Endothelial cell (in vitro differentiated cells): ENCODE measurements around the gene AGTPBP1. TPM values are rescaled to one million over a fixed set of nuclear protein-coding genes. Genes with fewer than 3 reads are reported as not detected.

Source experiments
- DNase-seq: peaks from one replicate; pipeline ENCODE4 v3.0.0; 2021; ENCODE audit warnings: low spot score
- H3K27ac Mint-ChIP-seq: one replicate; pipeline ENCODE4 v1.8.0; 2021; ENCODE audit warnings: mixed read lengths, inconsistent platforms; ENCODE audit not compliant: unreplicated experiment
- H3K27me3 Mint-ChIP-seq: one replicate; pipeline ENCODE4 v1.8.0; 2021; ENCODE audit warnings: mild to moderate bottlenecking, moderate library complexity, mixed read lengths, inconsistent platforms; ENCODE audit not compliant: unreplicated experiment
- H3K36me3 Mint-ChIP-seq: one replicate; pipeline ENCODE4 v1.8.0; 2021; ENCODE audit warnings: mild to moderate bottlenecking, low read depth, mixed read lengths, inconsistent platforms; ENCODE audit not compliant: unreplicated experiment
- H3K4me1 Mint-ChIP-seq: one replicate; pipeline ENCODE4 v1.8.0; 2021; ENCODE audit warnings: mild to moderate bottlenecking, mixed read lengths, inconsistent platforms; ENCODE audit not compliant: unreplicated experiment
- H3K4me3 Mint-ChIP-seq: one replicate; pipeline ENCODE4 v1.8.0; 2021; ENCODE audit warnings: mild to moderate bottlenecking, mixed read lengths, inconsistent platforms; ENCODE audit not compliant: unreplicated experiment
- H3K9me3 Mint-ChIP-seq: one replicate; pipeline ENCODE4 v1.8.0; 2021; ENCODE audit warnings: mixed read lengths, inconsistent platforms; ENCODE audit not compliant: unreplicated experiment
- total RNA-seq: library from RNA; stranded (reverse); fragmentation: NEBNext Ultra II Directional; extraction: Animal tissue kit (Norgen Biotek cat#: 25700); gene quantifications from one replicate; pipeline ENCODE4 v1.2.1, GENCODE V29; 2021; ENCODE audit not compliant: unreplicated experiment
- TF ChIP-seq, protein P1 (sequence below): fragments of 200-600 bp; sonication (generic); IDR thresholded peaks from one replicate; pipeline ENCODE4 v1.5.0; 2021; ENCODE audit warnings: antibody characterized with exemption; ENCODE audit not compliant: unreplicated experiment

Gene AGTPBP1
- total RNA-seq, 1 donor from 2014 or later: 48.9 TPM

DNA sequence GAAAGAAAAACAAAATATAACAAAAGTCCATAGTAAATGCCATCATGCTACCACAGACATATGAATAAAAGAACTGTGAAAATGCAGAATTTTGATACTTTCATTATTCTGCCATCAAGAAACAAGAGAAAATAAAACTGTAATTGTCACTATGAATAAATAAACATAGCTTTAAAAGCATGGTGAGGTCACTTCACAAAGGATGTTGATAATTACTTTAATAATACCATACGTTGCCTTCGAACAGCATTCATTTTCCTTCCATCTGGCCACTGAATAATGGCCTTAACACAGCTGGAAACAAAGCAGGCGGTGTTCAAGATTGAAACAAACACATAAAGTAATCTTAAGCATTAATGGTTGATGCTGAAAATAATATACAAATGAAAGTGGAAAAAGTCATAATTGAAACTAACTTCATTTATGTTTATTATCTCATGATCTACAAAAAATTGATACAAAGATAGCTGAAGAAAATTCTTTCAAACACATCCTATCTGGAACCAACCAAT lies 102.0 kb downstream of the AGTPBP1 start:
- Mint-ChIP-seq H3K4me3 (no peak overlapping the region), H3K27ac (no peak overlapping the region), H3K36me3 (peaks cover 8% of the 10 kb centered on the region), H3K9me3 (no peaks in the 10 kb centered on the region), H3K27me3 (peaks cover 2% of the 10 kb centered on the region), H3K4me1 (peaks cover 3% of the 10 kb centered on the region)
- DNase-seq: no peak
- TF ChIP-seq, protein P1, sequence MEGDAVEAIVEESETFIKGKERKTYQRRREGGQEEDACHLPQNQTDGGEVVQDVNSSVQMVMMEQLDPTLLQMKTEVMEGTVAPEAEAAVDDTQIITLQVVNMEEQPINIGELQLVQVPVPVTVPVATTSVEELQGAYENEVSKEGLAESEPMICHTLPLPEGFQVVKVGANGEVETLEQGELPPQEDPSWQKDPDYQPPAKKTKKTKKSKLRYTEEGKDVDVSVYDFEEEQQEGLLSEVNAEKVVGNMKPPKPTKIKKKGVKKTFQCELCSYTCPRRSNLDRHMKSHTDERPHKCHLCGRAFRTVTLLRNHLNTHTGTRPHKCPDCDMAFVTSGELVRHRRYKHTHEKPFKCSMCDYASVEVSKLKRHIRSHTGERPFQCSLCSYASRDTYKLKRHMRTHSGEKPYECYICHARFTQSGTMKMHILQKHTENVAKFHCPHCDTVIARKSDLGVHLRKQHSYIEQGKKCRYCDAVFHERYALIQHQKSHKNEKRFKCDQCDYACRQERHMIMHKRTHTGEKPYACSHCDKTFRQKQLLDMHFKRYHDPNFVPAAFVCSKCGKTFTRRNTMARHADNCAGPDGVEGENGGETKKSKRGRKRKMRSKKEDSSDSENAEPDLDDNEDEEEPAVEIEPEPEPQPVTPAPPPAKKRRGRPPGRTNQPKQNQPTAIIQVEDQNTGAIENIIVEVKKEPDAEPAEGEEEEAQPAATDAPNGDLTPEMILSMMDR: no peak

DNA sequence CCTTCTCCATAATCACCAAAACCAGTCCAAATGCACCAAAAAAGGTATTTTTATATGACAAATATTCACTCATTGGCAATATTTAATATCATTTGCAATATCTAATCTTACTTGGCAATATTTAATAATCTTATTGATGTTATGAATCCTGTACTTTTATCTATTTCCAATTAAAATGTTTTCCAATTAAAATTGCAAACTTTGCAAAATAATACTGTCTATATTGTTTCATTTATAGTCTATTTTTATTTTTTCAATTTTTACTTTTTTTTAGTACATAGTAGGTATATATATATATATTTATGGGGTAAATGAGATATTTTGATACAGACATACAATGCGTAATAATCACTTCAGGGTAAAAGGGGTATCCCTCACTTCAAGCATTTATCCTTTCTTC lies 109.9 kb downstream of the AGTPBP1 start:
- DNase-seq: no peak
- H3K4me1 Mint-ChIP-seq: peaks cover 3% of the 10 kb centered on the region
- no peak overlapping the region for H3K4me3 Mint-ChIP-seq

DNA sequence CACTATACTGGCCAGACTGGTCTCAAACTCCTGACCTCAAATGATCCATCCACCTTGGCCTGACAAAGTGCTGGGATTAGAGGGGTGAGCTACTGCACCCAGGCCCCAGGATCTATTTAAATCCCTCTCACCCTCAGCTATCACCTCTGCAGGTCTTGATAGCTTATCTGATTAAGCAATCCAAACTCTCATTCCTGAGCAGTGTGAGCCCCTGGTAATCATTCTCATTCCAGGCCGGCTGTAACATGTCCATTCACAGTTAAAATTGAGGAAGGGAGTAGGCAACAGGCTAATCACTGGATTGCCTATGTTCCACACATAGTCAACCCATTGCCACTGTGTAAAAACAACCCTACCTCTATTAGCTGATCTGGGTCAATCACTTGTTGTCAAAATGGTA lies 111.1 kb downstream of the AGTPBP1 start:
- Mint-ChIP-seq H3K4me3 (no peak overlapping the region), H3K27me3 (peaks cover 2% of the 10 kb centered on the region), H3K4me1 (peaks cover 3% of the 10 kb centered on the region), H3K36me3 (no peaks in the 10 kb centered on the region), H3K9me3 (no peaks in the 10 kb centered on the region), H3K27ac (no peak overlapping the region)
- TF ChIP-seq, protein P1: no peak
- DNase-seq: no peak

More for the DNA sequence above, 109.9 kb downstream of the AGTPBP1 start:
- Mint-ChIP-seq H3K36me3 (no peaks in the 10 kb centered on the region), H3K9me3 (no peaks in the 10 kb centered on the region), H3K27me3 (peaks cover 2% of the 10 kb centered on the region), H3K27ac (no peak overlapping the region)
- TF ChIP-seq, protein P1: no peak

DNA sequence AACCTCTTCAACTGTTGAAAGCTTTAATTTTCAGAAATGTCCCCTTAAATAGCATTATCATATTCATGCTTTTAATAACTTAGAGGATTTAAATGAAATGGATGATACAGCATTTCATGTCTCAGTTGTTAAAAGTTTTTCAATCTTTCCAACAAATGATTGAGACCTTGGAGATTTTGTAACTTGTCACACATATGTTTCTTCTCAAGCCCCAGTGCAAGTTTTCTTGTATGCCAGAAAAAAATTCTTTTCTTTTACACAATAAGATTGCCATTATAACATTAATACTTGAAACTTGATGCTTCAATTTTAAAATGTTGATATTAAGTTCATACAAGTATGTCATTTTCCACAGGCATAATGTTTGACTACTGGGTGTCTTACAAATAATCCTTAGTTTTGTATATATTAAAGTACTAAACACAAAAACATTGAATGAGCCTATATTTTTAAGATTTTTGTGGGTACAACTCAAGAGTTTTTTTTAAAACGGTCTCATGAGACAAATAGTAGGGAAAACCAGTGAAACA lies 124.5 kb downstream of the AGTPBP1 start:
- no peak overlapping the region for H3K27ac Mint-ChIP-seq
- H3K4me3 Mint-ChIP-seq: no peak overlapping the region
- DNase-seq: no peak
- no peaks in the 10 kb centered on the region for H3K27me3 Mint-ChIP-seq
- H3K4me1 Mint-ChIP-seq: no peaks in the 10 kb centered on the region
- no peaks in the 10 kb centered on the region for H3K9me3 Mint-ChIP-seq
- no peaks in the 10 kb centered on the region for H3K36me3 Mint-ChIP-seq
- TF ChIP-seq, protein P1: no peak

DNA sequence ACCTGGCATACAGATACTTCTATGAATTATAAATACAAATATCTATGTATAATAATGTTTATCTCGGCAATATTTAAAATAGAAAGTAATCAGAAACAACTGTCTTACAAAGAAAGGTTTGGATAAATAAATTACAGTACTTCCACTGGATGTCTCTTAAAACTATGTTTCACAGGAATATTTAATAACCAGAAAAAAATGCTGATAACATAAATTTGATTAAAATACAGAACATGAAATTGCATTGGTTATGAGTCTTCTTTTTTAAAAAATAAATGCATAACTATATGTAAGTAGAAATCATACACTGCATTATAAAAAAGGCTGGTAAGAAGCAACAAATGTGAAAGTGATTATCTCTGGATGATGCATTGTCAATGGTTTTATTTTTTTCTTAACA lies 126.0 kb downstream of the AGTPBP1 start:
- Mint-ChIP-seq H3K9me3 (no peaks in the 10 kb centered on the region), H3K4me1 (no peaks in the 10 kb centered on the region), H3K27ac (no peak overlapping the region), H3K4me3 (no peak overlapping the region), H3K27me3 (no peaks in the 10 kb centered on the region), H3K36me3 (no peaks in the 10 kb centered on the region)
- no peak for DNase-seq
- TF ChIP-seq, protein P1: no peak
